GM12892 (cell line): ENCODE measurements around the gene IFITM2.

Experiments used
- POLR2A ChIP-seq: IDR thresholded peaks from 2 replicates; pipeline ENCODE4 v1.6.1; 2011; ENCODE audit warnings: low read depth, low read length, control low read depth
- TAF1 ChIP-seq: IDR thresholded peaks from 2 replicates; pipeline ENCODE4 v1.6.1; 2011; ENCODE audit warnings: low read depth, mild to moderate bottlenecking, control low read depth, low read length, borderline replicate concordance

- TF ChIP-seq TAF1: no peak
- TF ChIP-seq POLR2A: no peak
Observed at GRCh38 chr11:334264-334994, 26.8 kb downstream of the IFITM2 start.
